Prostate gland (tissue), 2 donors: Measurements from ENCODE around the gene USP25.

Experiments
- CTCF ChIP-seq, 4 experiments: fragments of 200-600 bp in 2 of 4; fragments of 450-650 bp in 2 of 4; sonication (generic) in 2 of 4; IDR thresholded peaks; 1 replicate in 3 of 4; 2 replicates in 1 of 4; pipeline ENCODE4 v1.5.1; 2016 to 2019; ENCODE audit warnings: antibody characterized with exemption in 4 of 4, mild to moderate bottlenecking in 2 of 4, moderate library complexity in 2 of 4
- POLR2AphosphoS5 ChIP-seq: sonication (generic); formaldehyde crosslinking; IDR thresholded peaks from one replicate; pipeline ENCODE4 v1.6.1; 2017; ENCODE audit warnings: antibody characterized with exemption

GRCh38 chr21:15713412-15713811 is 16.4 kb upstream of the USP25 start:
- TF ChIP-seq POLR2AphosphoS5 = no peak
- TF ChIP-seq CTCF (IDR thresholded peaks at IDR 0.05) = no peak
